H1 (cell line): ENCODE results near the gene BACE2. TPM values are rescaled to one million over a fixed set of nuclear protein-coding genes. Genes with fewer than 3 reads are reported as not detected.

Experiments used
- CTBP2 ChIP-seq: IDR thresholded peaks from 2 replicates; pipeline ENCODE4 v1.7.0; 2011; ENCODE audit warnings: borderline replicate concordance, mild to moderate bottlenecking, moderate library complexity, mixed read lengths, low read length; ENCODE audit not compliant: insufficient read depth, insufficient read length
- EP300 ChIP-seq, 2 experiments: IDR thresholded peaks; 1 replicate in 1 of 2; 2 replicates in 1 of 2; pipeline ENCODE4 v1.6.1; 2011 to 2012; ENCODE audit warnings: low read depth in 2 of 2, low read length in 2 of 2, mild to moderate bottlenecking in 2 of 2, borderline replicate concordance in 1 of 2, inconsistent platforms in 1 of 2, moderate library complexity in 1 of 2
- GABPA ChIP-seq: IDR thresholded peaks from 2 replicates; pipeline ENCODE4 v1.6.1; 2011; ENCODE audit warnings: mild to moderate bottlenecking, low read length, moderate library complexity, borderline replicate concordance; ENCODE audit not compliant: insufficient read depth
- NANOG ChIP-seq: IDR thresholded peaks from 2 replicates; pipeline ENCODE4 v1.6.1; 2011; ENCODE audit warnings: low read length, low read depth, mild to moderate bottlenecking, inconsistent platforms; ENCODE audit not compliant: insufficient read depth, poor library complexity, severe bottlenecking
- NRF1 ChIP-seq: IDR thresholded peaks from 2 replicates; pipeline ENCODE4 v1.6.1; 2011; ENCODE audit warnings: mild to moderate bottlenecking, low read depth, low read length, improper control_type of control experiment
- RAD21 ChIP-seq, 2 experiments: IDR thresholded peaks in 1 of 2; conservative IDR thresholded peaks in 1 of 2; 2 replicates each; pipeline ENCODE4 v1.6.1; 2011; ENCODE audit warnings: low read depth in 2 of 2, low read length in 2 of 2, improper control_type of control experiment in 1 of 2, inconsistent platforms in 1 of 2, mild to moderate bottlenecking in 1 of 2, moderate library complexity in 1 of 2
- SRF ChIP-seq: IDR thresholded peaks from 2 replicates; pipeline ENCODE4 v1.6.1; 2011; ENCODE audit warnings: mild to moderate bottlenecking, low read depth, low read length, moderate library complexity
- TCF12 ChIP-seq: IDR thresholded peaks from 2 replicates; pipeline ENCODE4 v1.6.1; 2011; ENCODE audit warnings: low read depth, mild to moderate bottlenecking, low read length
- polyA plus RNA-seq, 7 experiments: library from polyadenylated mRNA; depleted of rRNA in 3 of 7; stranded (reverse) in 5 of 7; unstranded in 2 of 7; fragments of >200 nt in 5 of 7; fragments of 200-250 nt in 2 of 7; gene quantifications; 1 replicate in 5 of 7; 2 replicates in 1 of 7; 4 replicates in 1 of 7; pipeline versions ENCODE4 v1.2.1 to v1.2.3, GENCODE V29; 2011 to 2013; ENCODE audit warnings: missing spikeins in 2 of 7, mixed read lengths in 2 of 7
- total RNA-seq: library from RNA; stranded (reverse); fragmentation: NEBNext Ultra II Directional; extraction: Animal tissue kit (Norgen Biotek cat#: 25700); gene quantifications from 2 replicates; pipeline ENCODE4 v1.2.1, GENCODE V29; 2021
- TF ChIP-seq, protein P1 (sequence below): fragments of 300-600 bp; sonication (generic); IDR thresholded peaks from 2 replicates; pipeline ENCODE4 v1.7.1; 2012; ENCODE audit warnings: low read length, moderate library complexity, mild to moderate bottlenecking, inconsistent platforms; ENCODE audit not compliant: insufficient replicate concordance

Gene BACE2
- total and polyA plus RNA-seq, 2 of the 8 experiments (the other 6 are each of a cell fraction or from before 2014, with no cell fraction given) = 8.1 to 10.9 TPM

- TF ChIP-seq, protein P1, sequence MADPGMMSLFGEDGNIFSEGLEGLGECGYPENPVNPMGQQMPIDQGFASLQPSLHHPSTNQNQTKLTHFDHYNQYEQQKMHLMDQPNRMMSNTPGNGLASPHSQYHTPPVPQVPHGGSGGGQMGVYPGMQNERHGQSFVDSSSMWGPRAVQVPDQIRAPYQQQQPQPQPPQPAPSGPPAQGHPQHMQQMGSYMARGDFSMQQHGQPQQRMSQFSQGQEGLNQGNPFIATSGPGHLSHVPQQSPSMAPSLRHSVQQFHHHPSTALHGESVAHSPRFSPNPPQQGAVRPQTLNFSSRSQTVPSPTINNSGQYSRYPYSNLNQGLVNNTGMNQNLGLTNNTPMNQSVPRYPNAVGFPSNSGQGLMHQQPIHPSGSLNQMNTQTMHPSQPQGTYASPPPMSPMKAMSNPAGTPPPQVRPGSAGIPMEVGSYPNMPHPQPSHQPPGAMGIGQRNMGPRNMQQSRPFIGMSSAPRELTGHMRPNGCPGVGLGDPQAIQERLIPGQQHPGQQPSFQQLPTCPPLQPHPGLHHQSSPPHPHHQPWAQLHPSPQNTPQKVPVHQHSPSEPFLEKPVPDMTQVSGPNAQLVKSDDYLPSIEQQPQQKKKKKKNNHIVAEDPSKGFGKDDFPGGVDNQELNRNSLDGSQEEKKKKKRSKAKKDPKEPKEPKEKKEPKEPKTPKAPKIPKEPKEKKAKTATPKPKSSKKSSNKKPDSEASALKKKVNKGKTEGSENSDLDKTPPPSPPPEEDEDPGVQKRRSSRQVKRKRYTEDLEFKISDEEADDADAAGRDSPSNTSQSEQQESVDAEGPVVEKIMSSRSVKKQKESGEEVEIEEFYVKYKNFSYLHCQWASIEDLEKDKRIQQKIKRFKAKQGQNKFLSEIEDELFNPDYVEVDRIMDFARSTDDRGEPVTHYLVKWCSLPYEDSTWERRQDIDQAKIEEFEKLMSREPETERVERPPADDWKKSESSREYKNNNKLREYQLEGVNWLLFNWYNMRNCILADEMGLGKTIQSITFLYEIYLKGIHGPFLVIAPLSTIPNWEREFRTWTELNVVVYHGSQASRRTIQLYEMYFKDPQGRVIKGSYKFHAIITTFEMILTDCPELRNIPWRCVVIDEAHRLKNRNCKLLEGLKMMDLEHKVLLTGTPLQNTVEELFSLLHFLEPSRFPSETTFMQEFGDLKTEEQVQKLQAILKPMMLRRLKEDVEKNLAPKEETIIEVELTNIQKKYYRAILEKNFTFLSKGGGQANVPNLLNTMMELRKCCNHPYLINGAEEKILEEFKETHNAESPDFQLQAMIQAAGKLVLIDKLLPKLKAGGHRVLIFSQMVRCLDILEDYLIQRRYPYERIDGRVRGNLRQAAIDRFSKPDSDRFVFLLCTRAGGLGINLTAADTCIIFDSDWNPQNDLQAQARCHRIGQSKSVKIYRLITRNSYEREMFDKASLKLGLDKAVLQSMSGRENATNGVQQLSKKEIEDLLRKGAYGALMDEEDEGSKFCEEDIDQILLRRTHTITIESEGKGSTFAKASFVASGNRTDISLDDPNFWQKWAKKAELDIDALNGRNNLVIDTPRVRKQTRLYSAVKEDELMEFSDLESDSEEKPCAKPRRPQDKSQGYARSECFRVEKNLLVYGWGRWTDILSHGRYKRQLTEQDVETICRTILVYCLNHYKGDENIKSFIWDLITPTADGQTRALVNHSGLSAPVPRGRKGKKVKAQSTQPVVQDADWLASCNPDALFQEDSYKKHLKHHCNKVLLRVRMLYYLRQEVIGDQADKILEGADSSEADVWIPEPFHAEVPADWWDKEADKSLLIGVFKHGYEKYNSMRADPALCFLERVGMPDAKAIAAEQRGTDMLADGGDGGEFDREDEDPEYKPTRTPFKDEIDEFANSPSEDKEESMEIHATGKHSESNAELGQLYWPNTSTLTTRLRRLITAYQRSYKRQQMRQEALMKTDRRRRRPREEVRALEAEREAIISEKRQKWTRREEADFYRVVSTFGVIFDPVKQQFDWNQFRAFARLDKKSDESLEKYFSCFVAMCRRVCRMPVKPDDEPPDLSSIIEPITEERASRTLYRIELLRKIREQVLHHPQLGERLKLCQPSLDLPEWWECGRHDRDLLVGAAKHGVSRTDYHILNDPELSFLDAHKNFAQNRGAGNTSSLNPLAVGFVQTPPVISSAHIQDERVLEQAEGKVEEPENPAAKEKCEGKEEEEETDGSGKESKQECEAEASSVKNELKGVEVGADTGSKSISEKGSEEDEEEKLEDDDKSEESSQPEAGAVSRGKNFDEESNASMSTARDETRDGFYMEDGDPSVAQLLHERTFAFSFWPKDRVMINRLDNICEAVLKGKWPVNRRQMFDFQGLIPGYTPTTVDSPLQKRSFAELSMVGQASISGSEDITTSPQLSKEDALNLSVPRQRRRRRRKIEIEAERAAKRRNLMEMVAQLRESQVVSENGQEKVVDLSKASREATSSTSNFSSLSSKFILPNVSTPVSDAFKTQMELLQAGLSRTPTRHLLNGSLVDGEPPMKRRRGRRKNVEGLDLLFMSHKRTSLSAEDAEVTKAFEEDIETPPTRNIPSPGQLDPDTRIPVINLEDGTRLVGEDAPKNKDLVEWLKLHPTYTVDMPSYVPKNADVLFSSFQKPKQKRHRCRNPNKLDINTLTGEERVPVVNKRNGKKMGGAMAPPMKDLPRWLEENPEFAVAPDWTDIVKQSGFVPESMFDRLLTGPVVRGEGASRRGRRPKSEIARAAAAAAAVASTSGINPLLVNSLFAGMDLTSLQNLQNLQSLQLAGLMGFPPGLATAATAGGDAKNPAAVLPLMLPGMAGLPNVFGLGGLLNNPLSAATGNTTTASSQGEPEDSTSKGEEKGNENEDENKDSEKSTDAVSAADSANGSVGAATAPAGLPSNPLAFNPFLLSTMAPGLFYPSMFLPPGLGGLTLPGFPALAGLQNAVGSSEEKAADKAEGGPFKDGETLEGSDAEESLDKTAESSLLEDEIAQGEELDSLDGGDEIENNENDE = no peak
- TF ChIP-seq NANOG (no peak), NRF1 (no peak), SRF (no peak), RAD21 (IDR thresholded peaks at IDR 0.05 in 1 of 2, conservative IDR thresholded peaks at IDR 0.05 in 1 of 2; ENCODE audit: low read depth in 2 of 2, low read length in 2 of 2) (no peak), GABPA (no peak), TCF12 (no peak), EP300 (IDR thresholded peaks at IDR 0.05; ENCODE audit: borderline replicate concordance in 1 of 2, low read depth in 2 of 2, low read length in 2 of 2) (no peak), CTBP2 (no peak)
These were observed 24.2 kb upstream of the BACE2 start (continued) for GRCh38 chr21:41143596-41144325.
